Measurements from ENCODE around the gene NHERF1. TPM values are rescaled to one million over a fixed set of nuclear protein-coding genes. Genes with fewer than 3 reads are reported as not detected.

NHERF1 gene
- total and polyA plus RNA-seq, 2 donors from 2014 or later, result 71.3 to 448 TPM

GRCh38 chr17:74744349-74744713 lies 4.1 kb upstream of the NHERF1 start:
- no peak overlapping the region for H3K27ac ChIP-seq (ENCODE audit: low read depth in 2 of 2, low read length in 2 of 2)
- H3K4me3 ChIP-seq (ENCODE audit: low read length in 3 of 3), result no peak overlapping the region
- H3K36me3 ChIP-seq (ENCODE audit: control insufficient read depth in 2 of 3, insufficient read depth in 3 of 3, low read length in 3 of 3), result no peaks in the 10 kb centered on the region
- DNase-seq (no peak), FAIRE-seq (no peak)
- no peaks in the 10 kb centered on the region for H3K9me3 ChIP-seq (ENCODE audit: control insufficient read depth in 2 of 3, insufficient read depth in 1 of 3, low read length in 3 of 3)
- H3K4me1 ChIP-seq (ENCODE audit: control insufficient read depth in 2 of 3, insufficient read depth in 2 of 3, low read depth in 1 of 3, low read length in 3 of 3), result peaks cover 3 to 26% (median 3%) of the 10 kb centered on the region in 3 donors
- intact Hi-C loops (cut with DNase I), result loop anchor here (10.0 kb wide), 1 partner anchor 120 kb away; no protein-coding TSS in a partner anchor
- H3K9ac ChIP-seq (ENCODE audit: low read length in 3 of 3), result no peak overlapping the region
- H3K27me3 ChIP-seq (ENCODE audit: control insufficient read depth, insufficient read depth, low read length), result no peaks in the 10 kb centered on the region
- TF ChIP-seq CTCF (IDR thresholded peaks at IDR 0.05; ENCODE audit: borderline replicate concordance, extremely low read depth, insufficient read depth), result no peak

GRCh38 chr17:74744714-74745547 lies 3.5 kb upstream of the NHERF1 start:
- no peak for FAIRE-seq
- H3K9me3 ChIP-seq (ENCODE audit: control insufficient read depth in 2 of 3, insufficient read depth in 1 of 3, low read length in 3 of 3), result no peaks in the 10 kb centered on the region
- intact Hi-C loops (cut with DNase I), result loop anchor here (10.0 kb wide), 1 partner anchor 120 kb away; no protein-coding TSS in a partner anchor
- H3K4me1 ChIP-seq (ENCODE audit: control insufficient read depth in 2 of 3, insufficient read depth in 2 of 3, low read depth in 1 of 3, low read length in 3 of 3), result peaks cover 3 to 31% (median 3%) of the 10 kb centered on the region in 3 donors
- DNase-seq, result peak; percentile 76 to 88 (median 83)
- no peaks in the 10 kb centered on the region for H3K36me3 ChIP-seq (ENCODE audit: control insufficient read depth in 2 of 3, insufficient read depth in 3 of 3, low read length in 3 of 3)
- H3K9ac ChIP-seq (ENCODE audit: low read length in 3 of 3), result no peak overlapping the region
- peak overlapping the region; percentile 29 to 57 for H3K27ac ChIP-seq (ENCODE audit: low read depth in 2 of 2, low read length in 2 of 2)
- TF ChIP-seq CTCF (IDR thresholded peaks at IDR 0.05; ENCODE audit: borderline replicate concordance, extremely low read depth, insufficient read depth), result peak; percentile 100
- peak overlapping the region in 2 of 3 donors; percentile 33 to 43 for H3K4me3 ChIP-seq (ENCODE audit: low read length in 3 of 3)
- H3K27me3 ChIP-seq (ENCODE audit: control insufficient read depth, insufficient read depth, low read length), result no peaks in the 10 kb centered on the region

- intact Hi-C loops (cut with DNase I), result loop anchor here (10.0 kb wide), 1 partner anchor 119 kb away; no protein-coding TSS in a partner anchor
- no peaks in the 10 kb centered on the region for H3K36me3 ChIP-seq (ENCODE audit: control insufficient read depth in 2 of 3, insufficient read depth in 3 of 3, low read length in 3 of 3)
- H3K4me3 ChIP-seq (ENCODE audit: low read length in 3 of 3), result no peak overlapping the region
- H3K9me3 ChIP-seq (ENCODE audit: control insufficient read depth in 2 of 3, insufficient read depth in 1 of 3, low read length in 3 of 3), result no peaks in the 10 kb centered on the region
- DNase-seq (peak in 2 of 5 donors; percentile 43 to 44), FAIRE-seq (no peak)
- TF ChIP-seq CTCF (IDR thresholded peaks at IDR 0.05; ENCODE audit: borderline replicate concordance, extremely low read depth, insufficient read depth), result no peak
- H3K4me1 ChIP-seq (ENCODE audit: control insufficient read depth in 2 of 3, insufficient read depth in 2 of 3, low read depth in 1 of 3, low read length in 3 of 3), result peaks cover 3 to 37% (median 3%) of the 10 kb centered on the region in 3 donors
- H3K9ac ChIP-seq (ENCODE audit: low read length in 3 of 3), result no peak overlapping the region
- no peaks in the 10 kb centered on the region for H3K27me3 ChIP-seq (ENCODE audit: control insufficient read depth, insufficient read depth, low read length)
- H3K27ac ChIP-seq (ENCODE audit: low read depth in 2 of 2, low read length in 2 of 2), result no peak overlapping the region
These were observed 2.8 kb upstream of the NHERF1 start for GRCh38 chr17:74745548-74746177.
